BE2C (cell line): ENCODE results near the gene ARHGAP27. TPM values are rescaled to one million over a fixed set of nuclear protein-coding genes. Genes with fewer than 3 reads are reported as not detected.
A peak's percentile ranks its signal among the peaks of the same experiment; 100 is the strongest.
"Not testable (repeated sequence)": the region's sequence is repeated elsewhere in the genome, so short reads cannot be mapped to it uniquely, and the experiment has no call there.

ENCODE experiments used
- DNase-seq: peaks from one replicate; pipeline ENCODE4 v3.0.0-alpha.2; 2020
- H3K27me3 ChIP-seq: fragments of 250-450 bp; sonication (Bioruptor Pico); 2 replicates; pipeline ENCODE4 v1.5.1; 2020; ENCODE audit warnings: mild to moderate bottlenecking
- H3K36me3 ChIP-seq: fragments of 250-450 bp; sonication (Bioruptor Pico); 2 replicates; pipeline ENCODE4 v1.5.1; 2020; ENCODE audit warnings: mild to moderate bottlenecking
- H3K4me1 ChIP-seq: fragments of 250-450 bp; sonication (Bioruptor Pico); 2 replicates; pipeline ENCODE4 v1.5.1; 2020
- H3K4me3 ChIP-seq: 2 replicates; pipeline ENCODE4 v1.5.1; 2011; ENCODE audit warnings: low read depth, low read length
- H3K9me3 ChIP-seq: fragments of 250-450 bp; sonication (Bioruptor Pico); 2 replicates; pipeline ENCODE4 v1.5.1; 2020
- CTCF ChIP-seq: IDR thresholded peaks from 2 replicates; pipeline ENCODE4 v1.5.1; 2012; ENCODE audit warnings: mild to moderate bottlenecking, low read depth, low read length
- polyA plus RNA-seq: library from polyadenylated mRNA; unstranded; fragments of >200 nt; gene quantifications from one replicate; pipeline ENCODE4 v1.2.1, GENCODE V29; 2012; ENCODE audit warnings: low read depth, missing spikeins; ENCODE audit not compliant: insufficient read length, insufficient read depth

Gene ARHGAP27
- 1.6 TPM for polyA plus RNA-seq

DNA sequence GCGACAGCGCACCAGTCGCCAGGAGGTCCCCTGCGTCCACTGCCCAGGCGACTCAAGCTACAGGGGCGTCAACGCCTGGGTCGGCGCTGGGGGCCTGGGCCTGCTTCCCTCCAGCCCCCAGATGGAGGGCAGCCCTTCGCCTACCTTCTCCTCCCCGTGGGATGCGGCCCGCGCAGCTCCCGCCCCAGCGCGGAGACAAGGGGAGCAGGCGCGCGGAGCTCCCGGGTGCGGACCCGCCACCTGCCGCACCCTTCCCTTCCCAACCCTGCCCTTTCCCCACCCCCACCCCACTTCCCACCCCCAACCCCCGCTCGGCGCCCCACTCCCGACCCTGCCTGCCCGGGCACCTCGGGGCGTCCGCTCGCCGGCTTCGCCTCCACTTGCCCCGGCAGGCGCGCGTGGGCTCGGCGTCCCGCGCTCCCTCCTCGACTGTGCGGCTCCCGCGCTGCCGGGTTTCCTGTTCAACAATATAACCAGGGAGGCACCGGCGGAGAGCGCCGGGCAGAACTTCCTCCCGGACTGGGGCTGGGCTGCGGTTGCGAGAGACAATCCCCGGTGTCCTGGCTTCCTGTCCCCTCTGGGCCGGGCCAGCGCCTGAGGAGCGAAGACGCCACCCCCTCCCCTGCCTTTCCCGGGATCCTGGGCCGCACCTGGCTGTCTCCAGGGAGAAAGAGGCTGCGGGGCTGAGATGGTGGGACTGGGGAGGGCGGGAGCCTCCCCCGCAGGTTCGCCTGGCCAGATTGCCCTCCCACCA, at the start of gene ARHGAP27:
ARHGAP27 (minus strand) TSS at position 466 of the 754 bp plus-strand sequence. CDS start 2,591 bp downstream, outside the sequence.
- peaks cover 45% of the 10 kb centered on the region for H3K27me3 ChIP-seq
- no peak for TF ChIP-seq CTCF
- H3K4me3 ChIP-seq: peak within 1 kb of the TSS; percentile 30
- no peaks in the 10 kb centered on the region for H3K9me3 ChIP-seq
- no peaks in the 10 kb centered on the region for H3K36me3 ChIP-seq
- peaks cover 9% of the 10 kb centered on the region for H3K4me1 ChIP-seq
- DNase-seq: no peak

- H3K9me3 ChIP-seq, H3K4me3 ChIP-seq, DNase-seq, H3K27me3 ChIP-seq, H3K36me3 ChIP-seq, H3K4me1 ChIP-seq: not testable (repeated sequence)
Measured at GRCh38 chr17:45482317-45482716, 49.6 kb upstream of the ARHGAP27 start.

- not testable (repeated sequence) for H3K4me1 ChIP-seq, H3K36me3 ChIP-seq, DNase-seq, H3K4me3 ChIP-seq, H3K27me3 ChIP-seq, H3K9me3 ChIP-seq
Measured at GRCh38 chr17:45475436-45475835, 42.8 kb upstream of the ARHGAP27 start.

- H3K4me3 ChIP-seq, H3K36me3 ChIP-seq: not testable (repeated sequence)
Measured at GRCh38 chr17:45472249-45472648, 39.6 kb upstream of the ARHGAP27 start.

DNA sequence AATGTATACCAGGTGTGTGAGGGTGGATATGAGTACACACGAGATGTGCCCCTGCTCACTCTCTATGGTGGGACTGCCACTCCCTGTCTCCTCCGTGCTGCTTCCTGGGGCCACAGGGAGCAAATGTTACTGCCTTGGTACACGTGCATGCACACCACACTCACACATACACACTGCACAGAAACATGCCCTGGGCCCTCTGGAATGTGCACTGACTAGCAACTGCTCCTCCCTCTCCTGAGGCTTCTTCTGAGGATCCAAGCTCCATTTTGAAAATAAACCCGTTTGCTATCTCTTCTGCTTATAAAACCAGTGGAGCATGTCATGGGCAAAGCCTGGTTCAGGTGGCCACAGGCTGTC, 36.5 kb upstream of the ARHGAP27 start:
- H3K36me3 ChIP-seq, DNase-seq, H3K4me3 ChIP-seq, H3K4me1 ChIP-seq, H3K9me3 ChIP-seq, H3K27me3 ChIP-seq: not testable (repeated sequence)

More at GRCh38 chr17:45472249-45472648, 39.6 kb upstream of the ARHGAP27 start:
- H3K4me1 ChIP-seq, H3K27me3 ChIP-seq, H3K9me3 ChIP-seq, DNase-seq: not testable (repeated sequence)

DNA sequence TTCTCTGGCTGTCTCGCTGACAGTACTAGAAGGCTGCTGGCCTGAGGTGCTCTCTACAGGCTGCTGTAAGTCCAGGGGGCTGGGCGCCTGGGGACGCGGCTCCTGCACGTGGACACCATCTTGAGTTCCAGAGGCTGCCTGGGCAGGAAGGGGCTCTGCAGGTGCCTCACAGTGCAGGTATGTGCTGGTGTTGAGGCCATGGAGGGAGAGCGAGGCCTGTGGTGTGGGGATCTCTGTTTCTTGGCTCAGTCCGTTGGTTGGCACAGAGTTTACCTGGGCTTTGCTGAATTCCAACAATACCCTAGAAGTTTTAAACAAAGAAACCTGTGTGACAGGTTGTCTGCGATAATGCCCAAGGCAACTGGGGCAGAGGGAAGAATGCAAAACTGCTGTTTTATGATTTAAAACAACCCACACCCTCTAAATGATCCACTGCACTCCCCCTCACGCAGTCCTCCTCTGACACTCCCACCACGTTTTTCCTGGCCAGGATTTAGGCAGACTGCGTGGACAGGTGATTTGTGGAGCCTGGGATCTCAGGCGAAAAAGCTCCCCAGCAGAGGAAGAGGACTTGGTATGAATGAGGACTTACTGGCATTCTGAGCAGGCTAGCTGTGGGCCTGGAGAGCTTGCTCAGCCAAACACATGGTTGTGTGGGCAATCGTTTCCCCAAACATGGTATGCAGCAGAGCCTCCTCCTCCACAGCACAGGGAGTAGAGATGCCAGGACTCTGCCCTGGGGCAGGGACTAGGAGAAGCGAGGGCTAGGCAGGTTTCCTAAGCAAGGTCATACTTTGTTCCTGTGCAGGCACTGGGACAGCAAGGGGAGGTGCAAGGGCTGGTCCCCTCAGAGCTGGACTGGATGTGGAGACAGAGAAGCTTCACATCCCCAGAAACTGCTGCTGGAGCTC, 35.9 kb upstream of the ARHGAP27 start:
- not testable (repeated sequence) for DNase-seq, H3K4me3 ChIP-seq, H3K36me3 ChIP-seq, H3K9me3 ChIP-seq, H3K4me1 ChIP-seq, H3K27me3 ChIP-seq

- not testable (repeated sequence) for DNase-seq, H3K36me3 ChIP-seq, H3K27me3 ChIP-seq, H3K4me1 ChIP-seq, H3K9me3 ChIP-seq, H3K4me3 ChIP-seq
Measured at GRCh38 chr17:45461524-45462327, 29.1 kb upstream of the ARHGAP27 start.

DNA sequence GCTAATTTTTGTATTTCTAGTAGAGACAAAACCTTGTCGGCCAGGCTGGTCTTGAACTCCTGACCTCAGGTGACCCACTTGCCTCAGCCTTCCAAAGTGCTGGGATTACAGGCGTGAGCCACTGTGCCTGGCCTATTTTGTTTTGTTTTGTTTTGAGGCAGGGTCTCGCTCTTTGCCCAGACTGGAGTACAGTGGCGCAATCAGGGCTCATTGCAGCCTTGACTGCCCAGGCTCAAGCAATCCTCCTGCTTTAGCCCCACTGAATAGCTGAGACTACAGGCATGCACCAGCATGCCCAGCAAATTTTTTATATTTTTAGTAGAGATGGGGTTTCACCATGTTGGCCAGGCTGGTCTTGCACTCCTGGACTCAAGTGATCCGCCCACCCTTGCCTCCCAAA, 27.8 kb upstream of the ARHGAP27 start:
- not testable (repeated sequence) for H3K4me3 ChIP-seq, DNase-seq, H3K9me3 ChIP-seq, H3K4me1 ChIP-seq, H3K36me3 ChIP-seq, H3K27me3 ChIP-seq

DNA sequence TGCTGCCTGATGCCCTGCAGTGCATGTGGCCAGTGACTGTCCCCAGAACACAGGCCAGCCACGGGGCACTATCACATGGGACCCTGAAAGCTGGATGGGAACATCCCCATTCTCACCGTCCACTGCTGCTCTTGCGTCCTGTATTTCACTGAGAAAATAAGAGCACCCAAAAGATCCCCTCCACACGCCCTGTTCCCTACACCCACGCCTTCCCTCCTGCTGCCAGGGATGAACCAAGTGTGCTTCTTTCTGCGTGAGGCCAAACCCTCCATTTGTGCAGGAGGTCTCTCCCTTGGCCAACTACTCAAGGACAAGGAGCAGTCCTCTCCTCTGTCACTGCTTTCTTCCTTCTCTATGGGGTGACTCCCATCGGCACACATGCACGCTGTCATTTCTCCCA, 21.7 kb upstream of the ARHGAP27 start:
- H3K4me3 ChIP-seq, H3K4me1 ChIP-seq, H3K36me3 ChIP-seq, H3K27me3 ChIP-seq, H3K9me3 ChIP-seq, DNase-seq: not testable (repeated sequence)

DNA sequence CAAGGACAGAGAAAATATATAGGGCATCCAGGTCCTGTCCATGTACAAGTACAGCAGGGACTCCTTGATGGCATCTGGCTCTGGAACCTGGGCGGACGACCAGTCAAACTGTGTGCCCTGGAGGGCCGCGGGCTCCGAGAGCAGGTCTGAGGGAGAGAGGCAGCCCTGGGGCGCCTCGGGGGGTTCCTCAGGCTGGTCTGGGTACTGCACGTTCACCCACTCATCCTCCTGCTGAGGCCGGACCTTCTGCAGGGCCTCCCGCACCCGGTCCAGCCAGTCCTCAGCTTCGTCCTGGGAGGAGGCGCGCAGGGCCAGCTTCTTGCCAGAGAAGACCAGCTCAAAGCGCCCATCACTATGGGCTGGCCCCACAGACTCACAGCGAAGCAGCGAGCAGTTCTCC, 21.1 kb upstream of the ARHGAP27 start:
- not testable (repeated sequence) for H3K36me3 ChIP-seq, H3K27me3 ChIP-seq, DNase-seq, H3K9me3 ChIP-seq, H3K4me1 ChIP-seq, H3K4me3 ChIP-seq

- not testable (repeated sequence) for H3K36me3 ChIP-seq, H3K4me3 ChIP-seq, H3K27me3 ChIP-seq, H3K9me3 ChIP-seq, DNase-seq, H3K4me1 ChIP-seq
Measured at GRCh38 chr17:45453225-45453534, 20.5 kb upstream of the ARHGAP27 start.

DNA sequence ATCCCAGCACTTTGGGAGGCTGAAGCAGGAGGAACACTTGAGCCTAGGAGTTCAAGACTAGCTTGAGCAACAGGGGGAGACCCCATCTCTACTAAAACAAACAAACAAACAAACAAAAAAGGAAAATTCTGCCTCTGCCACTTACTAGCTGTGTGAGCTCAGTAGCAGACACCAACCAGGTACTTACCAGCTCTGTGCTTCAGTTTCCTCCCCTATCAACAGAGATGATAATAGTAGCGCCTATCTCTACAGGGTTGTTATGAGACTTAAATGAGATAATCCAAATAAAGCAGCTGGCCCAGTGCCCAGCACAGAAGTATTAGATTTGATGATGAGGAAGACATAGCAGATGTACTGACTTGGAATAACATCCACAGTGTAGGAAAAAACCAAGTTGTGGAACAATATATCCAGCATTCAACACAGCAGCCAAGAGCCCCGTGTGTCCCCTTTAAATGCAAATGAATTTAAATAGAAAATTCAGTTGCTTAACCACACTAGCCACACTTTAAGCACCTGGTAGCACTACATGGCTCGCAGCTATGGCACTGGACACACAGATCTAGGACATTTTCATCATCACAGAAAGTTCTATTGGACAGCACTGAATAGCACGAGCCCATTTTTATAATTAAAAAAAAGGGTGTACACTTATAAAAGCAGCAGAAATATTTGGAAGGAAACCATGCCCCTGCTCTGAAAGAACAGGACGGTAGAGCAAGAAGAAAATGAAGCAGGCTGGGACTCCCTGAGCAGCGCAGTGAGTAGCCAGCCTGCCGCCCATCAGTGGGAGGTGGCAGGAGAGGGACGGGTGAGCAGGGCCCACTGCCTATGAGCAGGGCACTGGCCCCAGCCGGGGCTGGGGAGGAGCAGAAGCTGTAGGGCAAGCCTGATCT, 19.9 kb upstream of the ARHGAP27 start:
- H3K36me3 ChIP-seq, H3K9me3 ChIP-seq, DNase-seq, H3K4me1 ChIP-seq, H3K27me3 ChIP-seq, H3K4me3 ChIP-seq: not testable (repeated sequence)

DNA sequence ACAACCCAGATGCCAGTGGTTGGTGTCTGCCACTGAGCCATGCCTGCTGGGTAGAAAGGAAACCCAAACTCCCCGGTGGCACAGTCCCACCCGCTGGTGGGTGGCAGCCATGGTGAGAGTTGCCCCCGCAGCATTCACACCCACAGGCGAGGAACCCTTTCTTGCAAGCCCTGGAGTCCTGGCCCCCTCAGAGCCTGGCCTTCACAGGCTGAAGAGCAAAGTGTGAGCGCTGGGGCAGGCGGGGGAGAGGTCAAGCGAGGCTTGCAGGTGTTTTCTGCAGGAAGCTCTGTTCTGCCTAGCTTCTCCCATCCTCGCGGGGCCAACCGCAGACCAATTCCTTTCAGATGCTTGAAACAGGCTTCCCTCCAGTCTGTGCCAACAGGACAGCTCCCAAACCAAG, 19.0 kb upstream of the ARHGAP27 start:
- DNase-seq, H3K27me3 ChIP-seq, H3K36me3 ChIP-seq, H3K4me1 ChIP-seq, H3K9me3 ChIP-seq, H3K4me3 ChIP-seq: not testable (repeated sequence)
